Hindlimb muscle (tissue), 1 donor: ENCODE results near the gene SFI1. TPM values are rescaled to one million over a fixed set of nuclear protein-coding genes. Genes with fewer than 3 reads are reported as not detected.
"Not testable (repeated sequence)": the region's sequence is repeated elsewhere in the genome, so short reads cannot be mapped to it uniquely, and the experiment has no call there.

Experiments used
- DNase-seq: peaks from one replicate; pipeline ENCODE4 v3.0.0-alpha.2; 2013
- polyA plus RNA-seq: library from polyadenylated mRNA; unstranded; fragments of 120-200 nt; gene quantifications from one replicate; pipeline ENCODE4 v1.2.1, GENCODE V29; 2013; ENCODE audit not compliant: insufficient read length

The SFI1 gene
- polyA plus RNA-seq, 1 donor: 9.7 TPM

- DNase-seq: no peak
These were observed 92.8 kb downstream of the SFI1 start for GRCh38 chr22:31588970-31589675.

GRCh38 chr22:31590161-31590560 lies 93.8 kb downstream of the SFI1 start:
- DNase-seq: not testable (repeated sequence)

GRCh38 chr22:31595271-31595670 lies 98.9 kb downstream of the SFI1 start:
- no peak for DNase-seq

GRCh38 chr22:31602259-31602952 lies 106.1 kb downstream of the SFI1 start:
- no peak for DNase-seq

- no peak for DNase-seq
These were observed 106.8 kb downstream of the SFI1 start for GRCh38 chr22:31603081-31603525.

GRCh38 chr22:31603574-31603973 lies 107.2 kb downstream of the SFI1 start:
- DNase-seq: no peak

GRCh38 chr22:31604137-31604705 lies 107.9 kb downstream of the SFI1 start:
- DNase-seq: no peak

GRCh38 chr22:31604746-31605705 lies 108.7 kb downstream of the SFI1 start:
- DNase-seq: no peak

- DNase-seq: no peak
These were observed 109.7 kb downstream of the SFI1 start for GRCh38 chr22:31605851-31606585.

- DNase-seq: no peak
These were observed 111.4 kb downstream of the SFI1 start for GRCh38 chr22:31607696-31608095.

GRCh38 chr22:31609716-31610115 lies 113.4 kb downstream of the SFI1 start:
- DNase-seq: no peak

GRCh38 chr22:31610611-31611010 lies 114.3 kb downstream of the SFI1 start:
- DNase-seq: no peak

GRCh38 chr22:31611061-31611760 lies 114.9 kb downstream of the SFI1 start:
- no peak for DNase-seq

- no peak for DNase-seq
These were observed 116.6 kb downstream of the SFI1 start for GRCh38 chr22:31612891-31613285.

GRCh38 chr22:31613286-31613903 lies 117.1 kb downstream of the SFI1 start:
- no peak for DNase-seq

- DNase-seq: no peak
These were observed 117.6 kb downstream of the SFI1 start for GRCh38 chr22:31613904-31614296.

- DNase-seq: no peak
These were observed 118.6 kb downstream of the SFI1 start for GRCh38 chr22:31614781-31615490.

- DNase-seq: no peak
These were observed 119.1 kb downstream of the SFI1 start for GRCh38 chr22:31615491-31615860.

- no peak for DNase-seq
These were observed 119.6 kb downstream of the SFI1 start for GRCh38 chr22:31615940-31616314.

GRCh38 chr22:31616315-31616980 lies 120.1 kb downstream of the SFI1 start:
- DNase-seq: no peak
